HG03442 (cell line): ENCODE measurements around the gene SPRR2E.
"Not testable (repeated sequence)": the region's sequence is repeated elsewhere in the genome, so short reads cannot be mapped to it uniquely, and the experiment has no call there.

Experiments used
- ATAC-seq: cut with Tn5 transposase; IDR thresholded peaks from one replicate; pipeline ENCODE4 v1.9.1; 2021; ENCODE audit warnings: mild to moderate bottlenecking, moderate library complexity; ENCODE audit not compliant: unreplicated experiment

SPRR2E gene

GRCh38 chr1:153070243-153070642 lies 24.1 kb downstream of the SPRR2E start:
- no peak for ATAC-seq

DNA sequence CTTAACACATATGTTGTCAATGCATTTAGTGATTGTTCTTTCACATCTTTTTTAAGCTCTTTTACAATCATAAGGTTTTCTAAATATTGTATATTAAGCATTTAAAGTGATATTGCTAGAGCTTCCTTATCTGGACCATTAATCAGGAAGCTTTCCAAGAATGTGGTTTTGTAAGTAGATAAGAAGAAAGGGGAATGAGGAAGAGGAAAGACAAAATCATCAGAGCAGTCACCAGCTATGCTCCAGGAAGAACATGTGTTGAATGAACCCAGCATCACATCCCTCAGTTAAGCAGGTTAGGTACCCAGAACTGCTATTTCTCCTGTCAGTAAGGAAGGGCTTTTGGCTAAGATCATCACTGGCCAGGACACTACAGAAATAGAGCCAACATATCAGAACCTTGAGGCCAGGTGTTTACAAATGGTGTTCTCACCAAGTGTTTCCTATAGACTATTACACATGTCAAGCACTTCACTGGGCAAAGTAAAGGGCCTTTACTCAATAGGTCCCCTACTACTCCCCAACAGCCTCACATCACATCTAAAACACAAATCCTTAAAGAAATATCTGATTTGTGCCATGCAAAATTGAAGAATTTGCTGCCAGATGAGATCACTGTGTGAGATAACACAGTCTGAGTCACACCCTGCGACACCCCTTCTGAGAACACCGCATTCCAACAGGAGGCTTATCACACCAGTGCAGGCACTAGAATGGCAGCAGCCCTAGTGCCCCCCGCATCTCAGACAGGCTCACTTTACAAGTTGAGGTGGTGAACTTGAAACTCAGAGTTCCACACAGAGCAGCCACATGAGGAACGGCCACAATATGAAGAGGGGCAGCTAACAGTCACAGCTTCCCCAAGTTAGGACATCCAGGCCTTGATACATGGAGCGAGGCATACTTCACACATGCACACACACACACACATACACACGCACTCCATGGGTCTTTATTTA lies 35.2 kb downstream of the SPRR2E start:
- no peak for ATAC-seq

- no peak for ATAC-seq
These were observed 36.2 kb downstream of the SPRR2E start for GRCh38 chr1:153058154-153058553.

GRCh38 chr1:153057375-153057774 lies 37.0 kb downstream of the SPRR2E start, which contains the start of gene SPRR2A:
Gene SPRR2A, minus strand, starts transcription at chr1:153057512. Its CDS starts 777 bp downstream, at chr1:153056735.
- no peak for ATAC-seq

GRCh38 chr1:153056111-153056510 lies 38.2 kb downstream of the SPRR2E start:
- not testable (repeated sequence) for ATAC-seq

- ATAC-seq: no peak
These were observed 45.1 kb downstream of the SPRR2E start for GRCh38 chr1:153049211-153049610.
